ENCODE measurements around the gene SPATA24. TPM values are rescaled to one million over a fixed set of nuclear protein-coding genes. Genes with fewer than 3 reads are reported as not detected.

SPATA24 gene
- total RNA-seq, 2 donors from 2014 or later: 5.6 to 9.2 TPM

Other genes with a start within 250 kb of the SPATA24 start
- gene SIL1, start 205.7 kb downstream of the SPATA24 start, total RNA-seq: 10 to 100 TPM; 24.4 to 27.0 TPM
- 100 to 1,000 TPM; 184 to 204 TPM for gene MATR3, start 110.3 kb downstream of the SPATA24 start, total RNA-seq
- gene PAIP2, start 62.2 kb downstream of the SPATA24 start, total RNA-seq: 100 to 1,000 TPM; 102 to 157 TPM
- 1 to 10 TPM in 1 of 2 donors, under 1 TPM in 1; 0.95 to 1.6 TPM for gene SLC23A1, start 20.8 kb downstream of the SPATA24 start, total RNA-seq
- 10 to 100 TPM; 39.9 to 55.2 TPM for gene MZB1, start 14.2 kb downstream of the SPATA24 start, total RNA-seq
- gene PROB1, start 9.0 kb downstream of the SPATA24 start, total RNA-seq: 1 to 10 TPM; 4.7 to 6.4 TPM
- 10 to 100 TPM; 23.4 to 41.5 TPM for gene DNAJC18, start 35.4 kb upstream of the SPATA24 start, total RNA-seq
- gene ECSCR, start 58.7 kb upstream of the SPATA24 start, total RNA-seq: 1 to 10 TPM; 3.3 to 4.1 TPM
- gene SMIM33, start 66.9 kb upstream of the SPATA24 start, total RNA-seq: under 1 TPM; 0.54 to 0.90 TPM
- gene STING1, start 78.7 kb upstream of the SPATA24 start, total RNA-seq: 100 to 1,000 TPM; 360 to 423 TPM
- 100 to 1,000 TPM; 200 to 270 TPM for gene UBE2D2, start 157.2 kb upstream of the SPATA24 start, total RNA-seq
- 1 to 10 TPM in 1 of 2 donors, under 1 TPM in 1; 0.89 to 2.7 TPM for gene CXXC5, start 244.3 kb upstream of the SPATA24 start, total RNA-seq